Right ventricle myocardium superior (tissue), 1 donor: ENCODE measurements around the gene DCHS2. TPM values are rescaled to one million over a fixed set of nuclear protein-coding genes. Genes with fewer than 3 reads are reported as not detected.

ENCODE experiments used
- ATAC-seq: fragments of 200-7000 bp; cut with Tn5 transposase; one replicate; pipeline ENCODE4 v1.9.1; 2020; ENCODE audit warnings: mild to moderate bottlenecking; ENCODE audit not compliant: poor library complexity
- DNase-seq: peaks from one replicate; pipeline ENCODE4 v3.0.0-alpha.2; 2020
- intact Hi-C: fragments of 100-400 bp; cut with DNase I; formaldehyde crosslinking; loops from one replicate; pipeline ENCODE4 v1.11.2; 2022
- total RNA-seq: library from RNA; stranded (reverse); fragmentation: NEBNext Ultra II Directional; extraction: Animal tissue kit (Norgen Biotek cat#: 25700); gene quantifications from one replicate; pipeline ENCODE4 v1.2.1, GENCODE V29; 2021
- donor health status: DM: no; HTN: yes; CAD: no; lungs with severe emphysema.

The DCHS2 gene
- total RNA-seq, 1 donor from 2014 or later = not detected

DNA sequence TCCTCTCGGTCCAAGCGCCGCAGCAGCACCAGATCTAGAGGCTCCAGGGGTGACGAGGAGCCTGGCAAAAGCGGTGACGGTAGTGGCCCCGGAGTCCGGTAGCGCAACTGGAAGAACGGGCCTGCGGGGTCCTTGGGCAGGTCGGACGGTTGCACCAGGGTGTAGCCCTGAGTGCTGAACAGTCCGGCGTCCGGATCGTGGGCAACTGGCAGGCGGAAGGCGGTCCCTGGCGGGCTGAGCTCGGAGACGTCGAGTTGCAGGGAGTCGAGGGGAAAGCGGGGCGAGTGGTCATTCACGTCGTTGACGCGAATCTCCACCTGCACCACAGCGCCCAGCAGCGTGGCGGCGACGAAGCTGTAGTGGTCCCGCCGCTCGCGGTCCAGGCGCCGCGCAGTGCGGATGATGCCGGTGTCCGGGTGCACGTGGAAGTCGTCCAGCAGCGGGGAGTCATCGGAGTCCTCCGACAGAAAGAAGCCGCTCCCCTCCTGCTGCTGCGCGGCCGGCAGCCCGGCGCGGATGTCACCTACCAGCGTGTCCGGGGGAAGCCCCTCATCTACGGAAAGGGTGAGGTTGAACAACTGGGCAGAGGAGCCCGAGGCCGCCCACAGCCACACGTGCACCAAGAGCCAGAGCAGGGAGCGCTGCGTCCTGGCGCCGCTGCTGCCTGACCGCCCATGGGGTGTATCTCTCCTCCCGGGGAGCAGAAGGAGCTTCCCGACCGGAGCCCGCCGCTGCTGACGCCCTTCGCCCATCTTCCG, 837 bp downstream of the DCHS2 start:
- DNase-seq (peak; percentile 30), ATAC-seq (peak; percentile 22)
- intact Hi-C loops = no loop called here

- no peak for DNase-seq
- intact Hi-C loops = no loop called here
Observed at GRCh38 chr4:154490234-154490582, 1.4 kb downstream of the DCHS2 start.

GRCh38 chr4:154489558-154490233, 1.9 kb downstream of the DCHS2 start:
- ATAC-seq (no peak), DNase-seq (no peak)
- intact Hi-C loops = no loop called here

More at GRCh38 chr4:154490234-154490582, 1.4 kb downstream of the DCHS2 start:
- ATAC-seq = no peak

GRCh38 chr4:154487145-154487544, 4.5 kb downstream of the DCHS2 start:
- ATAC-seq (no peak), DNase-seq (no peak)
- intact Hi-C loops = no loop called here

DNA sequence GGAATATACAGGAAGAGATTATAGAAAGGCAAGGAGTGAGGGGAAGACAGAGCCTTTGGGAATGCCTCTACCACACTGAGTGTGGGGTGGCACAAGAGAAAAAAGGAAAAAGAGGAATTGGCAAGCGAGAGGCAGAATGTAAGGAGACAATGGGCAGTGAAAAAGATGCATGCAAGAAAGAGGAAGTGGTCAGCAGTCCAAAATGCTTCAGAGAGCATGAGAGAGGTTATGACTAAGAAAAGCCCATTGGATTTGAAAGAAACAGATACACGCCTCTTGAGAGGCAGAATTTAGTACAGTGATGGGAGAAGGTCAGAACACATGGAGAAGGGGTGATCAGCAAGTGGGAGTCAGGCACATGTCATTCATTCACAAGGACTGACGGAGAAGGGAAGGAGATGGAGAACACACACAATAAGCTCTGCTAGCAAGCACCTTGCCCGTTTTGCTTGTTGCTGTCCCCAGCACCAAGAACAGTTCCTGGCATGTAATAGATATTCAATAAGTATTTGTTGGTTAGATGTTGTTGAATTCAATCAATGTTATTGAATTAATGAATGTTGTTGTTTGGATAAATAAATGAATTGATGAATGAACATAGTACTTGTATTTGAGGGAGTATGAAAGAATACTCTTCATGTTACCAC, 6.3 kb downstream of the DCHS2 start:
- intact Hi-C loops = no loop called here
- no peak for DNase-seq
- no peak for ATAC-seq

DNA sequence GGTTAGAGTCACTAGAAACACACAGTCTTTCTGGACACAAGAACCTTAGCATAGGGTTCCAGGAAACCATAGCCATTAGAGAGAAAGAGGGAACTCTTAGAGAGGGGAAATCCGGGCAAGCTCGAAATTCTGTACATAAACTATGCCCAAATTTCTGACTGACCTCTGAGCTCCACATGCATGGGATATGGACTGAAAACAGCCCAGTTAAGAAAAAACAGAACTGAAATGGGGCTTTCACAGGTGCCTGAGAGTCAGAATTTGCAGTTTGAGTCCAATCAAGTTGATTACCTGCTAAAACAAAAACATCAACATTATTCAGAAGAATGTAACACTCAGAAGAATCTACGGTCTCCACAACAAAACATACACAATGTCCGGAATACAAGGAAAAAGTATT, 13.1 kb downstream of the DCHS2 start:
- ATAC-seq (no peak), DNase-seq (no peak)
- intact Hi-C loops = no loop called here

- intact Hi-C loops = no loop called here
- ATAC-seq (no peak), DNase-seq (no peak)
Observed at GRCh38 chr4:154478128-154478527, 13.5 kb downstream of the DCHS2 start.

GRCh38 chr4:154476232-154476631, 15.4 kb downstream of the DCHS2 start:
- DNase-seq (no peak), ATAC-seq (no peak)
- intact Hi-C loops = no loop called here

DNA sequence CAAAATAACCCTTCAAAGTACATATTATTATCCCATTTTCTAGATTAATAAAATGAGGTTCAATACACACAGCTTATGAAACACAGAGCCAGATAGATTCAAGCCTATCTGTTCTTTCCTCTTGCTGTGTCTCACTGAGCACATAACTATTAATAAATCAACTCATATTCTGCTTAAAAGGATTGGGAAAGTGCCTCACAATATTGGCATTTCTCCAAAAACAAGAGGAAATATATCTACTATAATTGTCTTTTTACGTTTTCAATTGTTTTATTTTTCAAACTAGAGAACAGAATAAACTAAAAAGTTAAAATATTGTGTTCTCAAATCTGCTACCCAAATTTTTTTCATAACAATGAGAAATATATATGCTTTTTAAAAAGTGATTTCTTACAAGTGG, 15.8 kb downstream of the DCHS2 start:
- ATAC-seq (no peak), DNase-seq (no peak)
- intact Hi-C loops = no loop called here

GRCh38 chr4:154473497-154473896, 18.1 kb downstream of the DCHS2 start:
- ATAC-seq = no peak
- no peak for DNase-seq
- intact Hi-C loops = no loop called here

DNA sequence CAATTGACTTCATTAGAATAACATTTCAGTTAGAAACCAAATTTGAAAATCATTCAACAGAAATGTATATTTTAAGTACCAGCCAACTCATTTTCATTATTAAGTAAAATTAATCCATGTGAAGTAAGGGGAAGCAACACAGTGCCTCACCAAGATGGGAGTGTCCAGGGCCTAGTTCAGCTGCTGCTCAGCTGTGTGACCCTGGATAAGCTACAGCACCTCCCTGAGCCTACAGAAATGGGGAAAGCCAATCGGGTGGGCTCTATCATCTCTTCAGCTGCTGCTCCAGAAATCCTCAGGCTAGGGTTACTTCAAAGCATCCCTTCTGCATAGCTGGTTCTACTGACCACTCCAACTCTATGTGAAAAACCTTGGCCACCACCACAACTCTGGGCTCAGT, 18.7 kb downstream of the DCHS2 start:
- no peak for DNase-seq
- no peak for ATAC-seq
- intact Hi-C loops = no loop called here

GRCh38 chr4:154471526-154472331, 19.9 kb downstream of the DCHS2 start:
- intact Hi-C loops = no loop called here
- ATAC-seq = no peak
- no peak for DNase-seq

GRCh38 chr4:154471032-154471431, 20.6 kb downstream of the DCHS2 start:
- no peak for ATAC-seq
- intact Hi-C loops = no loop called here
- no peak for DNase-seq

DNA sequence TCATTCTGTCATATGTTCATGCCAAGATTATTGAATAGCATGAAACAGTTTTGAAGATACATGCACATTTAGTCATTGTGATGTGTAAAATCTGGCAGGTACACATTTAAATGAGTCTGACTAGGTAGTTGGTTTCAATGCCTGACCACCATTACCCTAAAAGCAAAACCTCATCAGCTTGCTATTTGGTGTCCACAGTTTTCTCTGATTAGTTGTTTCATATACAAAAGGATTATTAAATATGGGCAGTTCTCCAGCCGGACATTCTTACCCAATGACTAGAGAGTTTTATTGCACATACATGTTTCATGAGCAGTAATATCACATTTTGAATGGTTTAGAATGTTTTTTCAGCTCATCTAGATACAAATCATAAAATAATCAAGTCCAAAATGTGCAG, 23.7 kb downstream of the DCHS2 start:
- ATAC-seq = no peak
- DNase-seq = no peak
- intact Hi-C loops = no loop called here

GRCh38 chr4:154466336-154466735, 25.3 kb downstream of the DCHS2 start:
- no peak for ATAC-seq
- DNase-seq = no peak
- intact Hi-C loops = no loop called here

GRCh38 chr4:154465085-154465484, 26.5 kb downstream of the DCHS2 start:
- DNase-seq = no peak
- ATAC-seq = no peak
- intact Hi-C loops = no loop called here

GRCh38 chr4:154464654-154465053, 26.9 kb downstream of the DCHS2 start:
- ATAC-seq (no peak), DNase-seq (no peak)
- intact Hi-C loops = no loop called here

DNA sequence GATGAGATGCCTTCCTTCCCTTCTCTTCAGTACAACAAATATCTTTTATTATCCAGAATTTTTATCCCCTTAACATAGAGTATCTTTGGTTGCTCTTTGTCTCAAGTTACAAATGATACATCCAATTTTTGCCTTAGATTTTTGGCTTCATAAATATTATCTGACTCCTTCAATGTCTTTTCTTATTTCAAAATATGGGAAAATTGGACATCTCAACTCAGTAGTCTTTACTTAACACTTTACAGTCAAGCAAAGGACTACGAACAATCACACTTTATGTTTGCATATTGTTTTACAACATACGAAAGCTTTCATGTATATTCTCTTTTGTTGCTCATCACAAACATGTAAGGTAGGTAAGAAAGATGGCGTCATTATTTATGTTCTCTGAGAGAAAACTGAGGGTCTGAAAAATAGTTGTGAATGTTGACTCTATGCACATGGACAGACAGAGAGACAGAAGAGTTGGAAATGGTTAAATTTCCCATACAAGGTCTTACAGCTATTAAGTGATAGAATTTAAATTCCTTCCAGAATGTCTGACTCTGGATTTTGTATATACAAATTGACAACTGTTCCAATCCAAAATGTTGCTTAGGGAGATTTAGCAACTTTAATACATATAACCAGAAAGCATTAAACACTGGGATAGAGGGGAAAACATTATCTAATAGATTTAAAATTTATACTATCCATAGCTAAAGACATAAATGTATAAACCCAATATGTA, 29.4 kb downstream of the DCHS2 start:
- intact Hi-C loops = no loop called here
- no peak for DNase-seq
- no peak for ATAC-seq

DNA sequence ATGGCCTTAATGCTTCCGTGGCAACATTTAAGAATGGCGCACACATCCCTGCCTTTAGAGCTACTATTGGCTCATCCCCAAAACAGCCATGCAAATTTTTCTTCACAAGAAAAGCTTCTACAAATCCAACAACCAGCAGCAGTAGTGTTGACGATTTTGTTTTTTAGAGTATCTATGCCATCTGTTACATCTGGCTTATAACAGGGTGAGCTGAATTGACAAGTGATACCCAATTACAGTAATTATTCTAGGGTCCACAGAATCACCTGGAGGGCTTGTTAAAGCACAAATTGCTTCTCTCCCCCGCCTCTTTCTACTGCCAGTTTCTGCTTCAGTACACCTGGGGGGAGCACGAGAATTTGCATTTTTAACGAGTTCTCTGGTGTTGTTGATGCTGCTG, 34.1 kb downstream of the DCHS2 start:
- DNase-seq (no peak), ATAC-seq (no peak)
- intact Hi-C loops = no loop called here
